Heart right ventricle (tissue), 16 donors: ENCODE measurements around the gene IQCF6. TPM values are rescaled to one million over a fixed set of nuclear protein-coding genes. Genes with fewer than 3 reads are reported as not detected.
A peak's percentile ranks its signal among the peaks of the same experiment; 100 is the strongest.

ENCODE experiments used
- ATAC-seq, 8 donors: fragments of 200-7000 bp; cut with Tn5 transposase; one replicate each; pipeline ENCODE4 v1.9.1; 2020; ENCODE audit warnings: mild to moderate bottlenecking in 8 of 8, moderate library complexity in 8 of 8, moderate number of reproducible peaks in 1 of 8
- DNase-seq, 2 donors: peaks; one replicate each; pipeline ENCODE4 v3.0.0-alpha.2; 2020
- H3K27ac ChIP-seq, 10 donors: fragments of 200-600 bp; sonication (generic) in 2 of 10; one replicate each; pipeline versions ENCODE4 v1.5.0 to v1.8.0; 2020 to 2022; ENCODE audit warnings: mild to moderate bottlenecking in 3 of 10
- H3K27me3 ChIP-seq, 7 donors: fragments of 200-600 bp; one replicate each; pipeline ENCODE4 v1.8.0; 2021 to 2022; ENCODE audit warnings: mild to moderate bottlenecking in 2 of 7
- H3K36me3 ChIP-seq, 9 donors: fragments of 200-600 bp; sonication (generic) in 1 of 9; one replicate each; pipeline versions ENCODE4 v1.5.0 to v1.8.0; 2020 to 2022; ENCODE audit warnings: mild to moderate bottlenecking in 2 of 9
- H3K4me1 ChIP-seq, 9 donors: fragments of 200-600 bp; sonication (generic) in 1 of 9; one replicate each; pipeline versions ENCODE4 v1.5.0 to v1.8.0; 2020 to 2022; ENCODE audit warnings: mild to moderate bottlenecking in 4 of 9
- H3K4me3 ChIP-seq, 10 donors: fragments of 200-600 bp; sonication (generic) in 2 of 10; one replicate each; pipeline versions ENCODE4 v1.5.0 to v1.8.0; 2020 to 2022; ENCODE audit warnings: mild to moderate bottlenecking in 7 of 10, moderate library complexity in 2 of 10
- H3K9me3 ChIP-seq, 11 donors: fragments of 200-600 bp in 10 of 11; sonication (generic) in 2 of 11; one replicate each; pipeline versions ENCODE4 v1.5.0 to v1.8.0; 2013 to 2022; ENCODE audit warnings: mild to moderate bottlenecking in 2 of 11, control low read depth in 1 of 11, moderate library complexity in 1 of 11
- CTCF ChIP-seq, 9 donors: fragments of 200-600 bp; sonication (generic) in 2 of 9; IDR thresholded peaks; one replicate each; pipeline versions ENCODE4 v1.5.0 to v1.8.0; 2021 to 2022; ENCODE audit warnings: antibody characterized with exemption in 9 of 9, mild to moderate bottlenecking in 5 of 9, moderate library complexity in 1 of 9
- WGBS, 2 donors: extraction: QIAGEN DNeasy Blood & Tissue Kit; methylation state at CpG; one replicate each; pipeline ENCODE4 v1.1.7; 2013; ENCODE audit warnings: inconsistent platforms in 1 of 2; 5-methylcytosine and 5-hydroxymethylcytosine counted together
- intact Hi-C, 10 donors: fragments of 100-400 bp; cut with DNase I; formaldehyde crosslinking; loops; one replicate each; pipeline versions ENCODE4 v1.11.1 to v1.14.2; 2022
- polyA plus RNA-seq, 2 donors: library from polyadenylated mRNA; stranded (reverse); fragments of 200-250 nt; gene quantifications; one replicate each; pipeline ENCODE4 v1.2.3, GENCODE V29; 2013
- total RNA-seq, 10 donors: library from RNA; stranded (reverse); fragmentation: NEBNext Ultra II Directional in 3 of 10; extraction: Animal tissue kit (Norgen Biotek cat#: 25700) in 3 of 10; gene quantifications; one replicate each; pipeline versions ENCODE4 v1.2.1 to v1.2.4, GENCODE V29; 2021 to 2023
- donor health status: Arrhythmogenic right ventricular cardiomyopathy.
- donor health status: ischemic (EF 13 %, LVEDD 7.1; RV severe dilation, severe dysfunction).
- donor health status: healthy with polysubstance abuse.
- donor health status: DM: no; HTN: yes; CAD: no.
- donor health status: DM: no; HTN: no; CAD: no.
- donor health status: ischemic (EF 25% LVEDD 6.9; RV normal size, moderate dysfunction).
- donor health status: ischemic (EF 25% LVEDD 5.7; RV mildly dilated, moderate dysfunction).
- donor health status: healthy.
- donor health status: DM: yes; HTN: yes; CAD: no.
- donor health status: Ischemic cardiomyopathy.
- donor health status: ischemic (EF 35%, LVEDD 5.7; RV mildly dilated, moderate dysfunction).
- donor health status: nonischemic (EF 11% LVEDD 7.7; RV severe dilation, severe dysfunction).
- donor health status: DM: yes; HTN: yes; CAD: no.
- donor health status: PGD.
- donor health status: ischemic (EF 29% LVEDD 5.4; RV normal size, mild dysfunction).
- donor health status: nonischemic (EF 23%, LVEDD 6.1; RV moderate dilation, normal function).

IQCF6 gene
- total and polyA plus RNA-seq, 12 donors: not detected

GRCh38 chr3:51799879-51800749, 21.1 kb upstream of the IQCF6 start:
- WGBS, 2 donors: 16 to 20% methylated on average over 3 of the region's 3 CpGs
- Histone ChIP-seq H3K27ac (no peak overlapping the region), H3K4me3 (no peak overlapping the region), H3K27me3 (peaks cover 0 to 49% (median 31%) of the 10 kb centered on the region in 7 donors), H3K36me3 (no peaks in the 10 kb centered on the region), H3K4me1 (peaks cover 0 to 5% (median 0%) of the 10 kb centered on the region in 9 donors), H3K9me3 (no peaks in the 10 kb centered on the region)
- ATAC-seq: peak in 5 of 8 donors; percentile 57 to 71 (median 69)
- intact Hi-C loops: loop anchor here (1.0 to 10.0 kb wide), 7 partner anchors 75 to 298 kb away; partner anchors contain the start of gene DCAF1 (in 5 of the 10)
- peak in 1 of 2 donors; percentile 33 for DNase-seq
- TF ChIP-seq CTCF (IDR thresholded peaks at IDR 0.05): peak; percentile 63 to 87 (median 81)

- intact Hi-C loops: loop anchor here in 3 of 10 donors (5.0 to 10.0 kb wide), 4 partner anchors 76 to 296 kb away; partner anchors contain the start of gene DCAF1 (in 2 of the 3)
- Histone ChIP-seq H3K4me1 (peaks cover 0 to 5% (median 0%) of the 10 kb centered on the region in 9 donors), H3K36me3 (no peaks in the 10 kb centered on the region), H3K9me3 (no peaks in the 10 kb centered on the region), H3K4me3 (no peak overlapping the region), H3K27me3 (peaks cover 0 to 49% (median 31%) of the 10 kb centered on the region in 7 donors), H3K27ac (no peak overlapping the region)
- ATAC-seq (no peak), DNase-seq (no peak)
- WGBS, 2 donors: 14 to 22% methylated on average over 3 of the region's 3 CpGs
- TF ChIP-seq CTCF (IDR thresholded peaks at IDR 0.05): no peak
Measured at GRCh38 chr3:51798411-51798963, 19.4 kb upstream of the IQCF6 start.

- H3K4me1 ChIP-seq: peaks cover 0 to 5% (median 0%) of the 10 kb centered on the region in 9 donors
- intact Hi-C loops: loop anchor here in 3 of 10 donors (5.0 to 10.0 kb wide), 4 partner anchors 75 to 295 kb away; partner anchors contain the start of gene DCAF1 (in 2 of the 3)
- ATAC-seq (no peak), DNase-seq (no peak)
- no peak overlapping the region for H3K4me3 ChIP-seq
- H3K9me3 ChIP-seq: no peaks in the 10 kb centered on the region
- WGBS, 2 donors: 96 to 100% methylated on average over 1 of the region's 1 CpG
- no peak for TF ChIP-seq CTCF (IDR thresholded peaks at IDR 0.05)
- peaks cover 0 to 39% (median 29%) of the 10 kb centered on the region in 7 donors for H3K27me3 ChIP-seq
- H3K27ac ChIP-seq: no peak overlapping the region
- no peaks in the 10 kb centered on the region for H3K36me3 ChIP-seq
Measured at GRCh38 chr3:51796854-51797253, 17.8 kb upstream of the IQCF6 start.

- intact Hi-C loops: loop anchor here in 1 of 10 donors (10.0 kb wide), 1 partner anchor 289 kb away; the partner anchor contains the start of gene DCAF1
- Histone ChIP-seq H3K4me3 (no peak overlapping the region), H3K27me3 (peaks cover 0 to 39% (median 29%) of the 10 kb centered on the region in 7 donors), H3K27ac (no peak overlapping the region), H3K9me3 (no peaks in the 10 kb centered on the region), H3K36me3 (no peaks in the 10 kb centered on the region), H3K4me1 (no peaks in the 10 kb centered on the region)
- no peak for DNase-seq
- no peak for TF ChIP-seq CTCF (IDR thresholded peaks at IDR 0.05)
- WGBS, 2 donors: 47 to 55% methylated on average over 2 of the region's 2 CpGs
- no peak for ATAC-seq
Measured at GRCh38 chr3:51794206-51794605, 15.2 kb upstream of the IQCF6 start.
